Epidermal melanocyte (primary cell): ENCODE measurements around the gene NUDT16L1.
A peak's percentile ranks its signal among the peaks of the same experiment; 100 is the strongest.

Source experiments
- DNase-seq: peaks from one replicate; pipeline ENCODE4 v3.0.0; 2011; ENCODE audit warnings: low spot score; ENCODE audit not compliant: insufficient read length

NUDT16L1 gene

GRCh38 chr16:4682084-4682591 is 11.2 kb upstream of the NUDT16L1 start:
- DNase-seq, result no peak

GRCh38 chr16:4682616-4683254 is 10.6 kb upstream of the NUDT16L1 start:
- no peak for DNase-seq

GRCh38 chr16:4683255-4684057 is 9.9 kb upstream of the NUDT16L1 start:
- DNase-seq, result no peak

GRCh38 chr16:4684058-4684715 is 9.2 kb upstream of the NUDT16L1 start:
- no peak for DNase-seq

GRCh38 chr16:4684763-4685162 is 8.6 kb upstream of the NUDT16L1 start:
- DNase-seq, result no peak

- no peak for DNase-seq
Observed at GRCh38 chr16:4685292-4685691, 8.1 kb upstream of the NUDT16L1 start.

- DNase-seq, result no peak
Observed at GRCh38 chr16:4685776-4686496, 7.4 kb upstream of the NUDT16L1 start.

GRCh38 chr16:4686497-4687210 is 6.7 kb upstream of the NUDT16L1 start:
- DNase-seq, result no peak

GRCh38 chr16:4687416-4687815 is 5.9 kb upstream of the NUDT16L1 start:
- DNase-seq, result no peak

GRCh38 chr16:4687946-4688673 is 5.3 kb upstream of the NUDT16L1 start:
- no peak for DNase-seq

- DNase-seq, result no peak
Observed at GRCh38 chr16:4688674-4689045, 4.7 kb upstream of the NUDT16L1 start.

GRCh38 chr16:4689091-4689671 is 4.2 kb upstream of the NUDT16L1 start:
- no peak for DNase-seq

- no peak for DNase-seq
Observed at GRCh38 chr16:4689864-4690704, 3.3 kb upstream of the NUDT16L1 start.

GRCh38 chr16:4690946-4691665 is 2.3 kb upstream of the NUDT16L1 start:
- DNase-seq, result peak; percentile 14

- peak; percentile 15 for DNase-seq
Observed at GRCh38 chr16:4691666-4692412, 1.5 kb upstream of the NUDT16L1 start.

- peak; percentile 17 for DNase-seq
Observed at GRCh38 chr16:4692460-4693295, 684 bp upstream of the NUDT16L1 start.
